ENCODE data around the gene GAB1. TPM values are rescaled to one million over a fixed set of nuclear protein-coding genes. Genes with fewer than 3 reads are reported as not detected.

Gene GAB1
- total RNA-seq, 3 donors from 2014 or later: 24.8 to 67.5 (median 38.7) TPM

DNA sequence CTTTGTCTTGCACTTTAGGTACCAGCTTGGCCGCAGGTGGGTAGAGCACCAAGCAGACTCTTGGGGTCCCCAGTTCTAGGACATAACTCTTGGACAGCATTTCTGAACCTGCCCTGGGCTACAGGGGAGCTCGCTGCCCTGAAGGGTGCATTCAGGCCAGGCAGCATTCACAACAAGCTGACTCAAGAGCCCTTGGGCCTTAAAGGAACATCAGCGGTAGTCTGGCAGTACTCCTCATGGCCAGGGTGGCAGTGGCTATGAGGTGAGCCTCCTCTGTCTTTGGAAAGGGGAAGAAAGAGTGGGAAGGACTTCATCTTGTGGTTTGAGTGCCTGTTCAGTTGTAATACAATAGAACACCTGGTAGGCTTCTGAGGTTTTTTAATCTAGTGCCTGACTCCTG, 152.0 kb downstream of the GAB1 start:
- Histone ChIP-seq H3K4me3 (no peak overlapping the region), H3K4me1 (no peaks in the 10 kb centered on the region), H3K27ac (no peak overlapping the region), H3K9me3 (peaks cover 0 to 3% of the 10 kb centered on the region in 2 donors), H3K36me3 (no peaks in the 10 kb centered on the region), H3K27me3 (no peaks in the 10 kb centered on the region)
- DNase-seq (ENCODE audit: low spot score in 2 of 2): no peak
- TF ChIP-seq POLR2A (IDR thresholded peaks at IDR 0.05): no peak
- TF ChIP-seq POLR2AphosphoS5 (IDR thresholded peaks at IDR 0.05): no peak
- TF ChIP-seq CTCF (IDR thresholded peaks at IDR 0.05): no peak
- intact Hi-C loops (cut with DNase I; ENCODE audit: low total_unique reads): no loop called here

DNA sequence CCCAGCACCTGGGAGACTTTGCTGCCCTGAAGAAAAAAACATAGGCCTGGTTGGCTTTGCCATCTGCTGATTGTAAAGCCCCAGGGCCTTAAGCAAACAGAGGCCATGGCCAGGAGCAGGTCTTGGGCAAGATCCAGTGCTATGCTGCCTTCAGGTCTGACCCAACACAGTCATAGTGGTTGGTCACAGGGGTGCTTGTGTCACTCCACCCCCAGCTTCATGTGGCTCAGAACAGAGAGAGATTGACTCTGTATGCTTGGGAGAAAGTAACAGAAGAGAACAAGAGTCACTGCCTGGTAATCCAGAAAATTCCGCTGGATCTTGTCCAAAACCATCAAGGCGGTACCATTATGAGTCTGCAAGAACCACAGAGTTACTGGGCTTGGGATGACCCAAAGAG, 152.4 kb downstream of the GAB1 start:
- Histone ChIP-seq H3K36me3 (no peaks in the 10 kb centered on the region), H3K27ac (no peak overlapping the region), H3K9me3 (peaks cover 0 to 3% of the 10 kb centered on the region in 2 donors), H3K4me3 (no peak overlapping the region), H3K27me3 (no peaks in the 10 kb centered on the region), H3K4me1 (no peaks in the 10 kb centered on the region)
- TF ChIP-seq CTCF (IDR thresholded peaks at IDR 0.05) (no peak), POLR2AphosphoS5 (IDR thresholded peaks at IDR 0.05) (no peak), POLR2A (IDR thresholded peaks at IDR 0.05) (no peak)
- DNase-seq (ENCODE audit: low spot score in 2 of 2): no peak
- intact Hi-C loops (cut with DNase I; ENCODE audit: low total_unique reads): no loop called here

DNA sequence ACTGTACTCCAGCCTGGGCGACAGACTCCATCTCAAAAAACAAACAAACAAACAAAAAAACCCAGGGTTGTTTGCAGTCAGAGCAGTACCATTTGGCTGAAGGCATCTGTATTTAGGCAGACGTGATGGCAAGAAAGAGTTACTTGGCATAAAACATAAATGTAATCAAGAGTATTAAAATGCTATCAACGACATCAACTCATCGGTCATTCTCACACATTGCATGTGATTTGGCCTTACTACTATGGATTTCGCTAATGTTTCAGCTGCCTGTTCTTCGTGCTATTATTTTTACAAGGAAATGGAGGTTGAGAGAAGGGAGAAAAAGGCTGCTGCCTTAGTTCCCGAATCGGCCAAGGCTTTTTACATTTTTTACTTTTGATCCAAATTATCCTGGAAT, 161.3 kb downstream of the GAB1 start:
- Histone ChIP-seq H3K27ac (no peak overlapping the region), H3K36me3 (no peaks in the 10 kb centered on the region), H3K9me3 (peaks cover 0 to 3% of the 10 kb centered on the region in 2 donors), H3K4me1 (no peaks in the 10 kb centered on the region), H3K4me3 (no peak overlapping the region), H3K27me3 (no peaks in the 10 kb centered on the region)
- TF ChIP-seq POLR2A (IDR thresholded peaks at IDR 0.05) (no peak), POLR2AphosphoS5 (IDR thresholded peaks at IDR 0.05) (no peak), CTCF (IDR thresholded peaks at IDR 0.05) (no peak)
- intact Hi-C loops (cut with DNase I; ENCODE audit: low total_unique reads): no loop called here
- DNase-seq (ENCODE audit: low spot score in 2 of 2): no peak

DNA sequence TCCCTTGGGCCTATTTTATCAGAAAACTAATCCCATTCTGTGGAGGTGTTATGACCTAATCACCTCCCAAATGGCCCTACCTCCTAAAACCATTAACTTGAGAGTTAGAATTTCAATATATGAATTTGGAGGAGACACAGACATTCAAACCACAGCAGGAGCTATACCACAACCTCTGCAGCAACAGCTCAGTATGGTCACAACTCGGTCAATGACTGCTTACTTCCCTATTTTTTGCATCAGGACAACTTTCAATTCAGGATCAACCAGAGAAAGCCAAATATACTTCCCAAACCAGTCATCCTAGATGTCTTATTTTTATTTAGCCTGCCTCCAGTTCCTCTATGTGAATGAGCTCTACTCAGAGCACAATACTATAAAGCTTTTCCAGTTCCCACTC, 165.6 kb downstream of the GAB1 start:
- TF ChIP-seq POLR2AphosphoS5 (IDR thresholded peaks at IDR 0.05) (no peak), POLR2A (IDR thresholded peaks at IDR 0.05) (no peak), CTCF (IDR thresholded peaks at IDR 0.05) (no peak)
- intact Hi-C loops (cut with DNase I; ENCODE audit: low total_unique reads): no loop called here
- Histone ChIP-seq H3K4me1 (no peaks in the 10 kb centered on the region), H3K27me3 (no peaks in the 10 kb centered on the region), H3K27ac (no peak overlapping the region), H3K36me3 (no peaks in the 10 kb centered on the region), H3K9me3 (no peaks in the 10 kb centered on the region), H3K4me3 (no peak overlapping the region)
- DNase-seq (ENCODE audit: low spot score in 2 of 2): no peak

DNA sequence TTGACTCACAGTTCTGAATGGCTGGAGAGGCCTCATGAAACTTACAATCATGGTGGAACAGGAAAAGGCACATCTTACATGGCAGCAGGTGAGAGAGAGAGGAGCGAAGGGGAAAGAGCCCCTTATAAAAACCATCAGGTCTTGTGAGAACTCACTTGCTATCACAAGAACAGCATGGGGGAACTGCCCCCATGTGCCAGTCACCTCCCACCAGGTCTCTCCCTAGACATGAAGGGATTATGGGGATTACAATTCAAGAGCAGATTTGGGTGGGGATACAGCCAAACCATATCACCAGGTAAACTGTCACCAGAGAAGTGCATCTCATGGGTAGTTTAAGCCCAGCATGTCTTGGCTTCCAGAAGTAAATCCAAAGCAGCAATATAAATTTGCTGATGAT, 169.4 kb downstream of the GAB1 start:
- no peak for DNase-seq (ENCODE audit: low spot score in 2 of 2)
- Histone ChIP-seq H3K4me3 (no peak overlapping the region), H3K36me3 (no peaks in the 10 kb centered on the region), H3K27ac (no peak overlapping the region), H3K4me1 (no peaks in the 10 kb centered on the region), H3K9me3 (no peaks in the 10 kb centered on the region), H3K27me3 (no peaks in the 10 kb centered on the region)
- no peak for TF ChIP-seq POLR2A (IDR thresholded peaks at IDR 0.05)
- no peak for TF ChIP-seq CTCF (IDR thresholded peaks at IDR 0.05)
- TF ChIP-seq POLR2AphosphoS5 (IDR thresholded peaks at IDR 0.05): no peak
- intact Hi-C loops (cut with DNase I; ENCODE audit: low total_unique reads): no loop called here
